Mesenchymal stem cell (in vitro differentiated cells and primary cell): Measurements from ENCODE around the gene PROKR1.
A peak's percentile ranks its signal among the peaks of the same experiment; 100 is the strongest.

Experiments used
- DNase-seq: peaks from one replicate; pipeline ENCODE4 v3.0.0-alpha.2; 2013
- H2AFZ ChIP-seq: one replicate; pipeline ENCODE4 v1.6.1; 2013; ENCODE audit warnings: low read depth, mild to moderate bottlenecking, control low read depth, inconsistent platforms, low read length, moderate library complexity
- H2AK5ac ChIP-seq: 2 replicates; pipeline ENCODE4 v1.6.1; 2013; ENCODE audit warnings: low read length, moderate library complexity, mild to moderate bottlenecking, inconsistent platforms; ENCODE audit not compliant: severe bottlenecking
- H2BK120ac ChIP-seq: one replicate; pipeline ENCODE4 v1.6.1; 2013; ENCODE audit warnings: low read depth, mild to moderate bottlenecking, inconsistent platforms, low read length, moderate library complexity
- H2BK12ac ChIP-seq, 2 experiments: one replicate each; pipeline ENCODE4 v1.6.1; 2013; ENCODE audit warnings: inconsistent platforms in 2 of 2, low read length in 2 of 2, mild to moderate bottlenecking in 2 of 2, moderate library complexity in 2 of 2, control low read depth in 1 of 2
- H2BK15ac ChIP-seq: one replicate; pipeline ENCODE4 v1.6.1; 2013; ENCODE audit warnings: mild to moderate bottlenecking, low read depth, inconsistent platforms; ENCODE audit not compliant: poor library complexity, severe bottlenecking
- H2BK5ac ChIP-seq: 2 replicates; pipeline ENCODE4 v1.6.1; 2013; ENCODE audit warnings: low read depth, mild to moderate bottlenecking, low read length, control low read depth, inconsistent platforms; ENCODE audit not compliant: poor library complexity, severe bottlenecking
- H3K14ac ChIP-seq, 2 experiments: one replicate each; pipeline ENCODE4 v1.6.1; 2013; ENCODE audit warnings: inconsistent platforms in 2 of 2, low read length in 2 of 2, control low read depth in 1 of 2, mild to moderate bottlenecking in 1 of 2, moderate library complexity in 1 of 2
- H3K18ac ChIP-seq, 2 experiments: one replicate each; pipeline ENCODE4 v1.6.1; 2013; ENCODE audit warnings: inconsistent platforms in 2 of 2, low read length in 2 of 2, control low read depth in 1 of 2, low read depth in 1 of 2, mild to moderate bottlenecking in 1 of 2
- H3K23ac ChIP-seq, 2 experiments: one replicate each; pipeline ENCODE4 v1.6.1; 2013; ENCODE audit warnings: inconsistent platforms in 2 of 2, low read length in 2 of 2, mild to moderate bottlenecking in 2 of 2, moderate library complexity in 2 of 2, control low read depth in 1 of 2
- H3K27ac ChIP-seq: 2 replicates; pipeline ENCODE4 v1.5.1; 2013; ENCODE audit warnings: mild to moderate bottlenecking, moderate library complexity, low read length, control low read depth, inconsistent platforms; ENCODE audit not compliant: poor library complexity, severe bottlenecking
- H3K27me3 ChIP-seq, 2 experiments: 2 replicates each; pipeline versions ENCODE4 v1.6.1 to v1.7.0; 2013; ENCODE audit warnings: low read length in 2 of 2, mild to moderate bottlenecking in 2 of 2, moderate library complexity in 2 of 2, control low read depth in 1 of 2, inconsistent platforms in 1 of 2; ENCODE audit not compliant: control insufficient read depth in 1 of 2, insufficient read depth in 1 of 2
- H3K36me3 ChIP-seq, 2 experiments: 2 replicates each; pipeline versions ENCODE4 v1.6.1 to v1.7.0; 2013; ENCODE audit warnings: low read length in 2 of 2, control low read depth in 1 of 2, inconsistent platforms in 1 of 2, low read depth in 1 of 2, mild to moderate bottlenecking in 1 of 2; ENCODE audit not compliant: insufficient read depth in 2 of 2, control insufficient read depth in 1 of 2
- H3K4ac ChIP-seq, 2 experiments: one replicate each; pipeline ENCODE4 v1.6.1; 2013; ENCODE audit warnings: inconsistent platforms in 2 of 2, low read length in 2 of 2, mild to moderate bottlenecking in 2 of 2, moderate library complexity in 2 of 2, control low read depth in 1 of 2, low read depth in 1 of 2
- H3K4me1 ChIP-seq: 2 replicates; pipeline ENCODE4 v1.6.1; 2013; ENCODE audit warnings: low read depth, low read length, control low read depth; ENCODE audit not compliant: control insufficient read depth, insufficient read depth
- H3K4me2 ChIP-seq: 2 replicates; pipeline ENCODE4 v1.6.1; 2013; ENCODE audit warnings: low read length, mild to moderate bottlenecking, inconsistent platforms; ENCODE audit not compliant: poor library complexity, severe bottlenecking
- H3K4me3 ChIP-seq, 2 experiments: 2 replicates each; pipeline versions ENCODE4 v1.5.1 to v1.7.0; 2013; ENCODE audit warnings: low read length in 2 of 2, mild to moderate bottlenecking in 2 of 2, control low read depth in 1 of 2, low read depth in 1 of 2; ENCODE audit not compliant: insufficient read depth in 1 of 2
- H3K79me1 ChIP-seq: replicated peaks from 2 replicates; pipeline ENCODE4 v1.6.1; 2013; ENCODE audit warnings: mild to moderate bottlenecking, control low read depth, low read length, inconsistent platforms; ENCODE audit not compliant: poor library complexity, severe bottlenecking
- H3K9ac ChIP-seq: 2 replicates; pipeline ENCODE4 v1.7.0; 2013; ENCODE audit warnings: mild to moderate bottlenecking, low read length, moderate library complexity
- H3K9me3 ChIP-seq: 2 replicates; pipeline ENCODE4 v1.7.0; 2013; ENCODE audit warnings: mild to moderate bottlenecking, low read length; ENCODE audit not compliant: control insufficient read depth
- H4K8ac ChIP-seq: one replicate; pipeline ENCODE4 v1.6.1; 2013; ENCODE audit warnings: inconsistent platforms, mild to moderate bottlenecking, low read length, moderate library complexity
- H4K91ac ChIP-seq: one replicate; pipeline ENCODE4 v1.6.1; 2013; ENCODE audit warnings: mild to moderate bottlenecking, low read length, inconsistent platforms
- WGBS: methylation state at CpG from one replicate; pipeline ENCODE4 v1.1.7; 2013; ENCODE audit warnings: mixed read lengths; 5-methylcytosine and 5-hydroxymethylcytosine counted together

The PROKR1 gene

DNA sequence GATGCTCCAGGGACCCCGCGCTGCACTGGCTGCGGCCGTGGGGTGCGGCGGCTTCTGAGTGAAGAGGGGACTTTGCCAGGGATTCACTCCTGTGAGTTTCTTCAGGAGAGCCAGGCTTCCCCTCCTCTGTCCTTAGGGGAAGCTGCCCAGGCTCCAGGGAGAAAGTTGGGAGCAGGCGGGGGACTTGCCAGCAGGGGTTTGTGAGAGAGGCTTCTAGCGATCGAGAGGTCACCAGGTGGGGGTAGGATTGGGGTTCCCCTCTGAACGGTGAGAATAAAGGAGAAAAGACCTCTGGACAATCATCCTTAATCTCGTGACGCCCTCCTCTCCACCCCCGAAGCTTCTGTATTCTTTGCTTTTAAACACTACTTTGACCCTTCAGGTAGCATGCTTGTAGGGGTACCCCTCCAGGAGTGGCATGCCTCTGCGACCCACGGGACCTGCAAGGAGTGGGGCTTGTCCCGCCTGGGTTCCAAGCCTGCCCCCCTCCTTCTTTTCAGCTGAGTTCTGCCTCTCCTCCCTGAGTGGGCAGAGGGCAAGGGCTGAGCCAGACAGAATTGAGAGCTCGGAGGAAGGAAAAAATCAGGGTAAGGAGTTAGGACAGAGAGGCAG lies 601 bp downstream of the PROKR1 start:
- no peak for DNase-seq
- 13% methylated on average over 13 of the region's 17 CpGs for WGBS
- Histone ChIP-seq H3K27me3 (peaks cover 63 to 73% of the 10 kb centered on the region in 2 experiments), H3K4ac (no peak overlapping the region), H4K91ac (no peak overlapping the region), H2BK5ac (no peak overlapping the region), H3K4me2 (peak overlapping the region; percentile 92), H3K18ac (no peak overlapping the region), H3K9ac (no peak overlapping the region), H3K4me3 (peak overlapping the region; percentile 53 to 63), H2BK120ac (no peak overlapping the region), H2AK5ac (no peak overlapping the region), H3K36me3 (no peaks in the 10 kb centered on the region), H2BK15ac (no peak overlapping the region), H3K9me3 (peaks cover 10% of the 10 kb centered on the region), H3K23ac (peak overlapping the region in 1 of 2 experiments; percentile 54), H3K14ac (peak overlapping the region in 1 of 2 experiments; percentile 62), H3K27ac (no peak overlapping the region), H3K4me1 (peaks cover 12% of the 10 kb centered on the region), H2BK12ac (no peak overlapping the region), H3K79me1 (no peaks in the 10 kb centered on the region), H4K8ac (peak overlapping the region; percentile 6), H2AFZ (no peak overlapping the region)

DNA sequence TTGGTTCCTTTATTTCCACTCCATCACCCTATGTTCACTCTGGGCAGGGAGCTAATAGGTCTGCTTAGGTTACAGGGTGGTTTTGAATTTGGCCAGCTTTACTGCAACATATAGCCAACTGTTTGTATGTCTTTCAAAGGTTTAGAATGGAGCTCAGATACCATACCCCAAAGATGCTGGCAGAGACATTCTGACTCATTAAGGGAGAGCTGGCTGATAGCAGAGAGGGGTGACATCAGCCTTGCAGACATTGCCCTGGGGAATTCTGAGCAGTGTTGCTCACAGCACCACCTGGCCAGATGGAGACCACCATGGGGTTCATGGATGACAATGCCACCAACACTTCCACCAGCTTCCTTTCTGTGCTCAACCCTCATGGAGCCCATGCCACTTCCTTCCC lies 2.1 kb downstream of the PROKR1 start:
- no peak overlapping the region for H3K4me3 ChIP-seq
- H3K23ac ChIP-seq: no peak overlapping the region
- no peak overlapping the region for H4K8ac ChIP-seq
- H2AK5ac ChIP-seq: no peak overlapping the region
- no peak overlapping the region for H2BK120ac ChIP-seq
- no peak overlapping the region for H3K14ac ChIP-seq
- no peak overlapping the region for H3K4ac ChIP-seq
- H3K4me1 ChIP-seq: peaks cover 12% of the 10 kb centered on the region
- H3K27me3 ChIP-seq: peaks cover 63 to 81% of the 10 kb centered on the region in 2 experiments
- no peaks in the 10 kb centered on the region for H3K36me3 ChIP-seq
- H3K79me1 ChIP-seq: no peaks in the 10 kb centered on the region
- no peak overlapping the region for H3K27ac ChIP-seq
- no peak overlapping the region for H4K91ac ChIP-seq
- H2AFZ ChIP-seq: no peak overlapping the region
- peaks cover 10% of the 10 kb centered on the region for H3K9me3 ChIP-seq
- no peak overlapping the region for H3K4me2 ChIP-seq
- no peak overlapping the region for H2BK12ac ChIP-seq
- H2BK15ac ChIP-seq: no peak overlapping the region
- no peak for DNase-seq
- H2BK5ac ChIP-seq: no peak overlapping the region
- no peak overlapping the region for H3K9ac ChIP-seq
- H3K18ac ChIP-seq: no peak overlapping the region

DNA sequence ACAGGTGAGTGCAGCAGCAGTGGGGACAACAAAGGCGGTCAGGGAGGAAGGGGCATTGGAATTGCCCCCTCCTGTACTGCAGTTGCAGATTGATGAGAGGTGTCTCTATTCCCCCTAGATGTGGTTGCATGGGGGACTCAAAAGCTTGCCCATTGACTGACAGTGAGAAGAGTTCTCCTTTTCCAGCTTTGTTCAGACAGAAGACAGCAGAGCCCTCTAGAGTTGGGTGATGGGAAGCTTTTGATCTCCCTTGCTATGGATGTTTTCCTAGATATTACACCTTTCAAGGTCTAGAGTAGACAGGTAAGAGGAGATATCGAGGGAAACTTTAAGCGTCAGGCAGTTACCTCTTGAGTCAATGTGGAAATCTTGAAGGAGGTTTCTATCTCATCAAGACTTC lies 2.9 kb downstream of the PROKR1 start:
- Histone ChIP-seq H3K18ac (no peak overlapping the region), H2AFZ (no peak overlapping the region)
- 94% methylated on average over 1 of the region's 3 CpGs for WGBS

DNA sequence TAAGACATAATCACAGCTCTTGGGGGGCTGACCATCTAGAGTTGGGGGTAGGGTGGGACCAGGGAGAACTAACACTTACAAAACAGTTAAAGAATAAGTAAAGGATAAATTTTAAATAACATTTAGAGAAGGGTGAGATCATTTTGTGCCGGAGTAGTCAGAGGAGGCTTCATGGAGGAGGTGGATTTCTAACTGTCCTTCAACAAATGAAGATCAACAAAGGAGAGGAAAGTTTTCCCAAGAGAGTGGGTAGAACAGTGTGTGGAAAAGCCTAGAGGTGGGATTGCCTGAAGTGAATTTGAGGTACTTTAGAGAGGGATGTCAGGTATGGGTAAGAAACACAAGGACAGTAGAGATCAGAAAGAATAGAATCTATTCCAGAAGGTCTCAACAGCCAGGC lies 7.3 kb downstream of the PROKR1 start:
- H3K4me2 ChIP-seq: no peak overlapping the region
- H4K8ac ChIP-seq: no peak overlapping the region
- no peak overlapping the region for H2AFZ ChIP-seq
- H3K4ac ChIP-seq: no peak overlapping the region
- H3K4me3 ChIP-seq: no peak overlapping the region
- no peak overlapping the region for H2BK120ac ChIP-seq
- no peaks in the 10 kb centered on the region for H3K9me3 ChIP-seq
- H3K27me3 ChIP-seq: peaks cover 25 to 58% of the 10 kb centered on the region in 2 experiments
- 98% methylated on average over 1 of the region's 1 CpG for WGBS
- DNase-seq: no peak
- H3K14ac ChIP-seq: no peak overlapping the region
- H2BK5ac ChIP-seq: no peak overlapping the region
- no peak overlapping the region for H3K18ac ChIP-seq
- H4K91ac ChIP-seq: no peak overlapping the region
- no peak overlapping the region for H3K27ac ChIP-seq
- no peaks in the 10 kb centered on the region for H3K4me1 ChIP-seq
- H3K36me3 ChIP-seq: no peaks in the 10 kb centered on the region
- H2BK15ac ChIP-seq: no peak overlapping the region
- no peak overlapping the region for H2BK12ac ChIP-seq
- H3K9ac ChIP-seq: no peak overlapping the region
- H3K23ac ChIP-seq: no peak overlapping the region
- H3K79me1 ChIP-seq: no peaks in the 10 kb centered on the region
- no peak overlapping the region for H2AK5ac ChIP-seq

More for the DNA sequence above, 2.9 kb downstream of the PROKR1 start:
- Histone ChIP-seq H3K9ac (no peak overlapping the region), H2BK5ac (no peak overlapping the region), H3K79me1 (no peaks in the 10 kb centered on the region), H3K36me3 (no peaks in the 10 kb centered on the region), H3K4me2 (no peak overlapping the region), H3K23ac (no peak overlapping the region), H4K91ac (no peak overlapping the region), H2BK12ac (no peak overlapping the region), H3K4me3 (no peak overlapping the region), H3K27ac (no peak overlapping the region), H2BK15ac (no peak overlapping the region), H2AK5ac (no peak overlapping the region), H3K4ac (no peak overlapping the region), H2BK120ac (no peak overlapping the region), H3K9me3 (peaks cover 7% of the 10 kb centered on the region), H3K14ac (no peak overlapping the region), H3K4me1 (peaks cover 12% of the 10 kb centered on the region), H4K8ac (no peak overlapping the region), H3K27me3 (peaks cover 59 to 86% of the 10 kb centered on the region in 2 experiments)
- DNase-seq: no peak
